GM12864 (cell line): ENCODE measurements around the gene GIGYF2.

Experiments used
- DNase-seq: peaks from one replicate; pipeline ENCODE4 v3.0.0-alpha.2; 2011; ENCODE audit warnings: low read depth
- H3K4me3 ChIP-seq: 2 replicates; pipeline ENCODE4 v1.5.1; 2011; ENCODE audit warnings: mild to moderate bottlenecking, low read depth, low read length, control low read depth
- CTCF ChIP-seq: IDR thresholded peaks from 2 replicates; pipeline ENCODE4 v1.5.1; 2011; ENCODE audit warnings: low read depth, mild to moderate bottlenecking, moderate library complexity, low read length, control low read depth, inconsistent platforms; ENCODE audit errors: missing control alignments

Gene GIGYF2

GRCh38 chr2:232908695-232909094, 211.6 kb downstream of the GIGYF2 start:
- H3K4me3 ChIP-seq, result no peak overlapping the region
- no peak for TF ChIP-seq CTCF
- no peak for DNase-seq
